Body of pancreas (tissue), 4 donors: Measurements from ENCODE around the gene TSKS. TPM values are rescaled to one million over a fixed set of nuclear protein-coding genes. Genes with fewer than 3 reads are reported as not detected.

Experiments
- ATAC-seq: fragments of 150-250 bp; one replicate; pipeline ENCODE4 v1.9.1; 2016
- DNase-seq, 4 donors: peaks; one replicate each; pipeline ENCODE4 v3.0.0-alpha.2; 2019
- H3K27ac ChIP-seq, 4 donors: fragments of 200-600 bp; sonication (generic); 1 replicate in 3 of 4; 2 replicates in 1 of 4; pipeline versions ENCODE4 v1.5.1 to v1.6.1; 2016 to 2019; ENCODE audit warnings: mild to moderate bottlenecking in 1 of 4, mixed read lengths in 1 of 4, moderate library complexity in 1 of 4
- H3K27me3 ChIP-seq, 2 donors: fragments of 200-600 bp; sonication (generic); one replicate each; pipeline ENCODE4 v1.6.0; 2016; ENCODE audit warnings: mild to moderate bottlenecking in 1 of 2
- H3K36me3 ChIP-seq, 2 donors: fragments of 200-600 bp; sonication (generic); replicated peaks in 1 of 2; 2 replicates each; pipeline ENCODE4 v1.5.1; 2016; ENCODE audit warnings: low read depth in 2 of 2; ENCODE audit not compliant: insufficient read depth in 1 of 2
- H3K4me1 ChIP-seq: fragments of 200-600 bp; sonication (generic); one replicate; pipeline ENCODE4 v1.6.0; 2016
- H3K4me3 ChIP-seq, 2 donors: fragments of 200-600 bp; sonication (generic); 1 replicate in 1 of 2; 2 replicates in 1 of 2; pipeline ENCODE4 v1.5.1; 2016 to 2019
- H3K9me3 ChIP-seq, 3 donors: fragments of 200-600 bp; sonication (generic); 1 replicate in 2 of 3; 2 replicates in 1 of 3; pipeline ENCODE4 v1.5.1; 2016
- CTCF ChIP-seq, 7 experiments: fragments of 450-650 bp in 4 of 7; fragments of 200-600 bp in 3 of 7; sonication (generic) in 3 of 7; IDR thresholded peaks; one replicate each; pipeline ENCODE4 v1.5.1; 2016 to 2019; ENCODE audit warnings: antibody characterized with exemption in 7 of 7
- POLR2A ChIP-seq, 3 donors: fragments of 450-650 bp; IDR thresholded peaks; one replicate each; pipeline ENCODE4 v1.6.1; 2016; ENCODE audit warnings: antibody characterized with exemption in 3 of 3, mild to moderate bottlenecking in 2 of 3
- WGBS, 2 donors: methylation state at CpG; one replicate each; pipeline ENCODE4 v1.1.5; 2017; 5-methylcytosine and 5-hydroxymethylcytosine counted together
- intact Hi-C: fragments of 100-400 bp; cut with DNase I; formaldehyde crosslinking; loops from one replicate; pipeline ENCODE4 v1.15.1; 2023
- total RNA-seq, 2 donors: library from RNA; depleted of rRNA; stranded (reverse); fragments of >200 nt; gene quantifications; one replicate each; pipeline ENCODE4 v1.1.0, GENCODE V29; 2016

TSKS gene
- total RNA-seq, 2 donors from 2014 or later: 0.52 TPM; not detected in 1

- DNase-seq (peak; percentile 22 to 51 (median 38)), ATAC-seq (no peak)
- H3K4me1 ChIP-seq: no peaks in the 10 kb centered on the region
- H3K9me3 ChIP-seq: no peaks in the 10 kb centered on the region
- no peaks in the 10 kb centered on the region for H3K27me3 ChIP-seq
- WGBS, 2 donors: 52% methylated on average over 35 to 52 of the region's 52 CpGs
- no peaks in the 10 kb centered on the region for H3K36me3 ChIP-seq
- no peak overlapping the region for H3K27ac ChIP-seq
- intact Hi-C loops: no loop called here
- H3K4me3 ChIP-seq: no peak overlapping the region
- TF ChIP-seq POLR2A (IDR thresholded peaks at IDR 0.05) (no peak), CTCF (IDR thresholded peaks at IDR 0.05) (no peak)
Measured at GRCh38 chr19:49746206-49746958, 16.7 kb downstream of the TSKS start.

- 87 to 91% methylated on average over 19 to 23 of the region's 23 CpGs for WGBS, 2 donors
- H3K4me1 ChIP-seq: no peaks in the 10 kb centered on the region
- no peaks in the 10 kb centered on the region for H3K36me3 ChIP-seq
- H3K9me3 ChIP-seq: no peaks in the 10 kb centered on the region
- TF ChIP-seq CTCF (IDR thresholded peaks at IDR 0.05): no peak
- TF ChIP-seq POLR2A (IDR thresholded peaks at IDR 0.05): no peak
- DNase-seq (no peak), ATAC-seq (no peak)
- no peaks in the 10 kb centered on the region for H3K27me3 ChIP-seq
- intact Hi-C loops: no loop called here
- H3K4me3 ChIP-seq: no peak overlapping the region
- no peak overlapping the region for H3K27ac ChIP-seq
Measured at GRCh38 chr19:49744946-49745381, 18.1 kb downstream of the TSKS start.

- Histone ChIP-seq H3K27me3 (no peaks in the 10 kb centered on the region), H3K4me1 (no peaks in the 10 kb centered on the region), H3K36me3 (no peaks in the 10 kb centered on the region), H3K9me3 (no peaks in the 10 kb centered on the region), H3K4me3 (no peak overlapping the region), H3K27ac (no peak overlapping the region)
- DNase-seq (no peak), ATAC-seq (no peak)
- TF ChIP-seq POLR2A (IDR thresholded peaks at IDR 0.05) (no peak), CTCF (IDR thresholded peaks at IDR 0.05) (no peak)
- WGBS, 2 donors: 78% methylated on average over 9 of the region's 9 CpGs
- intact Hi-C loops: no loop called here
Measured at GRCh38 chr19:49741210-49741844, 21.8 kb downstream of the TSKS start.

GRCh38 chr19:49739933-49740332 is 23.2 kb downstream of the TSKS start:
- DNase-seq (no peak), ATAC-seq (no peak)
- intact Hi-C loops: no loop called here
- Histone ChIP-seq H3K36me3 (no peaks in the 10 kb centered on the region), H3K4me1 (no peaks in the 10 kb centered on the region), H3K27ac (no peak overlapping the region), H3K4me3 (no peak overlapping the region), H3K9me3 (no peaks in the 10 kb centered on the region), H3K27me3 (no peaks in the 10 kb centered on the region)
- TF ChIP-seq CTCF (IDR thresholded peaks at IDR 0.05): no peak
- no peak for TF ChIP-seq POLR2A (IDR thresholded peaks at IDR 0.05)
- WGBS, 2 donors: 67 to 92% methylated on average over 1 to 10 of the region's 10 CpGs
